Inflammatory macrophage treated with lipopolysaccharide for 4 hours (primary cell): Measurements from ENCODE around the gene ATP5MC2.
"Not testable (repeated sequence)": the region's sequence is repeated elsewhere in the genome, so short reads cannot be mapped to it uniquely, and the experiment has no call there.

Source experiments
- DNase-seq: peaks from one replicate; pipeline ENCODE4 v3.0.0-alpha.2; 2020

The ATP5MC2 gene

GRCh38 chr12:53688134-53688533 lies 12.3 kb upstream of the ATP5MC2 start:
- DNase-seq: no peak

GRCh38 chr12:53686436-53686835 lies 10.6 kb upstream of the ATP5MC2 start:
- DNase-seq: no peak

- DNase-seq: no peak
Observed at GRCh38 chr12:53684654-53685220, 8.9 kb upstream of the ATP5MC2 start.

- DNase-seq: no peak
Observed at GRCh38 chr12:53683983-53684382, 8.1 kb upstream of the ATP5MC2 start.

- DNase-seq: no peak
Observed at GRCh38 chr12:53683494-53683893, 7.6 kb upstream of the ATP5MC2 start.

- not testable (repeated sequence) for DNase-seq
Observed at GRCh38 chr12:53680061-53680460, 4.2 kb upstream of the ATP5MC2 start.

GRCh38 chr12:53677800-53678148 lies 1.9 kb upstream of the ATP5MC2 start:
- DNase-seq: no peak

GRCh38 chr12:53677016-53677799 lies 1.3 kb upstream of the ATP5MC2 start:
- DNase-seq: no peak

- no peak for DNase-seq
Observed at GRCh38 chr12:53676656-53677015, 753 bp upstream of the ATP5MC2 start.

- DNase-seq: peak; percentile 10
Observed at GRCh38 chr12:53674977-53675700, 744 bp downstream of the ATP5MC2 start.

GRCh38 chr12:53670971-53671370 lies 4.9 kb downstream of the ATP5MC2 start:
- no peak for DNase-seq

GRCh38 chr12:53670308-53670707 lies 5.6 kb downstream of the ATP5MC2 start:
- DNase-seq: no peak

- DNase-seq: no peak
Observed at GRCh38 chr12:53667080-53667479, 8.8 kb downstream of the ATP5MC2 start.

GRCh38 chr12:53664936-53665335 lies 10.9 kb downstream of the ATP5MC2 start:
- no peak for DNase-seq

GRCh38 chr12:53664191-53664590 lies 11.7 kb downstream of the ATP5MC2 start:
- no peak for DNase-seq

GRCh38 chr12:53660041-53660440 lies 15.8 kb downstream of the ATP5MC2 start:
- no peak for DNase-seq

GRCh38 chr12:53659571-53659981 lies 16.3 kb downstream of the ATP5MC2 start:
- DNase-seq: no peak

GRCh38 chr12:53659011-53659551 lies 16.8 kb downstream of the ATP5MC2 start:
- DNase-seq: no peak

- DNase-seq: no peak
Observed at GRCh38 chr12:53657041-53657440, 18.8 kb downstream of the ATP5MC2 start.

GRCh38 chr12:53653595-53653994 lies 22.3 kb downstream of the ATP5MC2 start:
- no peak for DNase-seq

GRCh38 chr12:53652366-53652765 lies 23.5 kb downstream of the ATP5MC2 start:
- no peak for DNase-seq

- DNase-seq: no peak
Observed at GRCh38 chr12:53651737-53652136, 24.1 kb downstream of the ATP5MC2 start.

- not testable (repeated sequence) for DNase-seq
Observed at GRCh38 chr12:53646300-53646699, 29.6 kb downstream of the ATP5MC2 start.

GRCh38 chr12:53645165-53645564 lies 30.7 kb downstream of the ATP5MC2 start:
- DNase-seq: no peak
